Measurements from ENCODE around the gene TMEM138. TPM values are rescaled to one million over a fixed set of nuclear protein-coding genes. Genes with fewer than 3 reads are reported as not detected.

Gene TMEM138
- total and polyA plus RNA-seq, 2 of the 13 experiments (the other 11 are each of a cell fraction or from before 2014, with no cell fraction given), result 43.5 to 61.0 TPM

DNA sequence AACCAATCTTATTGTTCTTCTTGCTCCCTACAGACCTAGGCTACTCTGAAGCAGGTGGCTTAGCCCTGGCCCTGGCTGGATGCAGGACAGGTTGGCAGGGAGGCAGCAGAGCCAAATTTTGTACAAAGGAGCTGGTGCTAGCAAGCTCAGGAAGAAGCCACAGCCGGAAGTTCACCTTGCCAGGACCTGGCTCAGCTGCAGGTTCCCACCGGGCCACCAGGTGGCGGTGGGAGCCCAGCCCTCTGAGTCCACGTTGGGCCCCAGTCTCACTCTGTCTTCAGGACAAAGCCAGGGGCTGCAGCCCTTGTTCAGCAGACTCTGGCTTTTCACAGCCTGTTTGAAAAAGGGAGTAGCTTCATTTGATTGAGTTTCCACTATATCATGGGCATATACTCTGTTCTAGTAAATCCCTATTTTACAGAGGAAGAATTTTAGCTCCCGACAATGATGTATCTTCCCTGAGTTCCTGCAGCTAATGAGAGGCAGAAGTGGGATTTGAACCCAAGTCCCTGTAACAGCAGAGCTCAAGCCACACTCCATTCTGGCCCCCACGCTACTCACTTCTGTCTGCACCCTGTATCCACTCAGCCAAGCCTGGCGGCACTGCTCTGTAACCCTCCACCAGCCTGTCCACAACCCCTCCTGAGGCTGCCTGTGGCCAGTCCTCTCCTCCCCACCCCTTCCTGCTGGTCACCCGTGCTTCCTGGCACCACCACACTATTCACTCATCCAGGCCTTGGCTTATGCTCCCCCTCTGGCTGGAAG lies 25.8 kb upstream of the TMEM138 start (continued):
- TF ChIP-seq HNRNPLL (IDR thresholded peaks at IDR 0.05; ENCODE audit: low read depth, low read length, poor library complexity, severe bottlenecking), result no peak
- TF ChIP-seq, protein P1, sequence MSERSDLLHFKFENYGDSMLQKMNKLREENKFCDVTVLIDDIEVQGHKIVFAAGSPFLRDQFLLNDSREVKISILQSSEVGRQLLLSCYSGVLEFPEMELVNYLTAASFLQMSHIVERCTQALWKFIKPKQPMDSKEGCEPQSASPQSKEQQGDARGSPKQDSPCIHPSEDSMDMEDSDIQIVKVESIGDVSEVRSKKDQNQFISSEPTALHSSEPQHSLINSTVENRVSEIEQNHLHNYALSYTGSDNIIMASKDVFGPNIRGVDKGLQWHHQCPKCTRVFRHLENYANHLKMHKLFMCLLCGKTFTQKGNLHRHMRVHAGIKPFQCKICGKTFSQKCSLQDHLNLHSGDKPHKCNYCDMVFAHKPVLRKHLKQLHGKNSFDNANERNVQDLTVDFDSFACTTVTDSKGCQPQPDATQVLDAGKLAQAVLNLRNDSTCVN (CRISPR knock-in tag; IDR thresholded peaks at IDR 0.05; ENCODE audit: borderline replicate concordance), result 0 out of 2 replicates have a peak, but pooled peaks have one; percentile 53
- TF ChIP-seq HNF4G (IDR thresholded peaks at IDR 0.05; ENCODE audit: borderline replicate concordance, low read depth, low read length), result no peak
- no peak for TF ChIP-seq HNF4G (CRISPR knock-in tag; IDR thresholded peaks at IDR 0.05; ENCODE audit: borderline replicate concordance, low read depth)
- TF ChIP-seq, protein P2, sequence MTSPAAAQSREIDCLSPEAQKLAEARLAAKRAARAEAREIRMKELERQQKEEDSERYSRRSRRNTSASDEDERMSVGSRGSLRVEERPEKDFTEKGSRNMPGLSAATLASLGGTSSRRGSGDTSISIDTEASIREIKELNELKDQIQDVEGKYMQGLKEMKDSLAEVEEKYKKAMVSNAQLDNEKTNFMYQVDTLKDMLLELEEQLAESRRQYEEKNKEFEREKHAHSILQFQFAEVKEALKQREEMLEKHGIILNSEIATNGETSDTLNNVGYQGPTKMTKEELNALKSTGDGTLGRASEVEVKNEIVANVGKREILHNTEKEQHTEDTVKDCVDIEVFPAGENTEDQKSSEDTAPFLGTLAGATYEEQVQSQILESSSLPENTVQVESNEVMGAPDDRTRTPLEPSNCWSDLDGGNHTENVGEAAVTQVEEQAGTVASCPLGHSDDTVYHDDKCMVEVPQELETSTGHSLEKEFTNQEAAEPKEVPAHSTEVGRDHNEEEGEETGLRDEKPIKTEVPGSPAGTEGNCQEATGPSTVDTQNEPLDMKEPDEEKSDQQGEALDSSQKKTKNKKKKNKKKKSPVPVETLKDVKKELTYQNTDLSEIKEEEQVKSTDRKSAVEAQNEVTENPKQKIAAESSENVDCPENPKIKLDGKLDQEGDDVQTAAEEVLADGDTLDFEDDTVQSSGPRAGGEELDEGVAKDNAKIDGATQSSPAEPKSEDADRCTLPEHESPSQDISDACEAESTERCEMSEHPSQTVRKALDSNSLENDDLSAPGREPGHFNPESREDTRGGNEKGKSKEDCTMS (CRISPR knock-in tag; conservative IDR thresholded peaks at IDR 0.05), result no peak
- TF ChIP-seq NFYC (CRISPR knock-in tag; IDR thresholded peaks at IDR 0.05), result no peak
- TF ChIP-seq, protein P3, sequence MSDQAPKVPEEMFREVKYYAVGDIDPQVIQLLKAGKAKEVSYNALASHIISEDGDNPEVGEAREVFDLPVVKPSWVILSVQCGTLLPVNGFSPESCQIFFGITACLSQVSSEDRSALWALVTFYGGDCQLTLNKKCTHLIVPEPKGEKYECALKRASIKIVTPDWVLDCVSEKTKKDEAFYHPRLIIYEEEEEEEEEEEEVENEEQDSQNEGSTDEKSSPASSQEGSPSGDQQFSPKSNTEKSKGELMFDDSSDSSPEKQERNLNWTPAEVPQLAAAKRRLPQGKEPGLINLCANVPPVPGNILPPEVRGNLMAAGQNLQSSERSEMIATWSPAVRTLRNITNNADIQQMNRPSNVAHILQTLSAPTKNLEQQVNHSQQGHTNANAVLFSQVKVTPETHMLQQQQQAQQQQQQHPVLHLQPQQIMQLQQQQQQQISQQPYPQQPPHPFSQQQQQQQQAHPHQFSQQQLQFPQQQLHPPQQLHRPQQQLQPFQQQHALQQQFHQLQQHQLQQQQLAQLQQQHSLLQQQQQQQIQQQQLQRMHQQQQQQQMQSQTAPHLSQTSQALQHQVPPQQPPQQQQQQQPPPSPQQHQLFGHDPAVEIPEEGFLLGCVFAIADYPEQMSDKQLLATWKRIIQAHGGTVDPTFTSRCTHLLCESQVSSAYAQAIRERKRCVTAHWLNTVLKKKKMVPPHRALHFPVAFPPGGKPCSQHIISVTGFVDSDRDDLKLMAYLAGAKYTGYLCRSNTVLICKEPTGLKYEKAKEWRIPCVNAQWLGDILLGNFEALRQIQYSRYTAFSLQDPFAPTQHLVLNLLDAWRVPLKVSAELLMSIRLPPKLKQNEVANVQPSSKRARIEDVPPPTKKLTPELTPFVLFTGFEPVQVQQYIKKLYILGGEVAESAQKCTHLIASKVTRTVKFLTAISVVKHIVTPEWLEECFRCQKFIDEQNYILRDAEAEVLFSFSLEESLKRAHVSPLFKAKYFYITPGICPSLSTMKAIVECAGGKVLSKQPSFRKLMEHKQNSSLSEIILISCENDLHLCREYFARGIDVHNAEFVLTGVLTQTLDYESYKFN (CRISPR knock-in tag; conservative IDR thresholded peaks at IDR 0.05), result no peak
- TF ChIP-seq, protein P4, sequence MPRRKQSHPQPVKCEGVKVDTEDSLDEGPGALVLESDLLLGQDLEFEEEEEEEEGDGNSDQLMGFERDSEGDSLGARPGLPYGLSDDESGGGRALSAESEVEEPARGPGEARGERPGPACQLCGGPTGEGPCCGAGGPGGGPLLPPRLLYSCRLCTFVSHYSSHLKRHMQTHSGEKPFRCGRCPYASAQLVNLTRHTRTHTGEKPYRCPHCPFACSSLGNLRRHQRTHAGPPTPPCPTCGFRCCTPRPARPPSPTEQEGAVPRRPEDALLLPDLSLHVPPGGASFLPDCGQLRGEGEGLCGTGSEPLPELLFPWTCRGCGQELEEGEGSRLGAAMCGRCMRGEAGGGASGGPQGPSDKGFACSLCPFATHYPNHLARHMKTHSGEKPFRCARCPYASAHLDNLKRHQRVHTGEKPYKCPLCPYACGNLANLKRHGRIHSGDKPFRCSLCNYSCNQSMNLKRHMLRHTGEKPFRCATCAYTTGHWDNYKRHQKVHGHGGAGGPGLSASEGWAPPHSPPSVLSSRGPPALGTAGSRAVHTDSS (CRISPR knock-in tag; conservative IDR thresholded peaks at IDR 0.05), result no peak
- no peak for TF ChIP-seq NCOA5 (CRISPR knock-in tag; IDR thresholded peaks at IDR 0.05)
- no peak for TF ChIP-seq TOPORS (CRISPR knock-in tag; IDR thresholded peaks at IDR 0.05)
- no peak for TF ChIP-seq ZNF543 (CRISPR knock-in tag; IDR thresholded peaks at IDR 0.05)
- TF ChIP-seq FOXJ3 (CRISPR knock-in tag; IDR thresholded peaks at IDR 0.05; ENCODE audit: borderline replicate concordance), result no peak
- TF ChIP-seq, protein P5, sequence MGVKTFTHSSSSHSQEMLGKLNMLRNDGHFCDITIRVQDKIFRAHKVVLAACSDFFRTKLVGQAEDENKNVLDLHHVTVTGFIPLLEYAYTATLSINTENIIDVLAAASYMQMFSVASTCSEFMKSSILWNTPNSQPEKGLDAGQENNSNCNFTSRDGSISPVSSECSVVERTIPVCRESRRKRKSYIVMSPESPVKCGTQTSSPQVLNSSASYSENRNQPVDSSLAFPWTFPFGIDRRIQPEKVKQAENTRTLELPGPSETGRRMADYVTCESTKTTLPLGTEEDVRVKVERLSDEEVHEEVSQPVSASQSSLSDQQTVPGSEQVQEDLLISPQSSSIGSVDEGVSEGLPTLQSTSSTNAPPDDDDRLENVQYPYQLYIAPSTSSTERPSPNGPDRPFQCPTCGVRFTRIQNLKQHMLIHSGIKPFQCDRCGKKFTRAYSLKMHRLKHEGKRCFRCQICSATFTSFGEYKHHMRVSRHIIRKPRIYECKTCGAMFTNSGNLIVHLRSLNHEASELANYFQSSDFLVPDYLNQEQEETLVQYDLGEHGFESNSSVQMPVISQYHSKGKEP (CRISPR knock-in tag; IDR thresholded peaks at IDR 0.05), result 0 out of 2 replicates have a peak, but pooled peaks have one; percentile 35
- TF ChIP-seq ZNF235 (CRISPR knock-in tag; IDR thresholded peaks at IDR 0.05; ENCODE audit: borderline replicate concordance), result no peak
- no peak for TF ChIP-seq ZNF761 (CRISPR knock-in tag; conservative IDR thresholded peaks at IDR 0.05)
